Stimulated activated naive CD4-positive, alpha-beta T cell (primary cell): Measurements from ENCODE around the gene GJA4.
"Not testable (repeated sequence)": the region's sequence is repeated elsewhere in the genome, so short reads cannot be mapped to it uniquely, and the experiment has no call there.

Source experiments
- DNase-seq, 6 experiments: peaks; one replicate each; lab custom pipeline; 2025; lab: John Stamatoyannopoulos, UW

The GJA4 gene

DNA sequence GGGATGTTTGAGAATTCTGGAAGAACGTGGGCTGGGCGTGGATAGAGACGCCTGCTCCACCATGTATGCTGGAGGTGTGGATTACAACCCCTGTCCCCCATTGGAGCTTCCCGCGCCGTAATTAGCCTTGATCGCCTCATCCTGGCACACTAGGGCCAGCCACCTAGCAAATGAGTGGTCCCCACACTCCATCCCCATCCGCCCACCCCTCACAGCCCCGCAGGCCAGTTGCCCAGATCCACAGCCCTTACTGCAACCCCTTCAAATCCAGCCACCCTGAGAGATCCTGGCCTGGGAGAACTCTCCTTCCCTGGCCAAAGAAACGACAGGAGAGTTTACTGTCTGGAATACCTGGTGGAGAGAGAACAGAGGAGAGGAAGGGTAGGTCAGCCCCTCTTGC lies 375 bp upstream of the GJA4 start:
- no peak for DNase-seq

- no peak for DNase-seq
Measured at GRCh38 chr1:34794001-34794789, 1.4 kb downstream of the GJA4 start.

DNA sequence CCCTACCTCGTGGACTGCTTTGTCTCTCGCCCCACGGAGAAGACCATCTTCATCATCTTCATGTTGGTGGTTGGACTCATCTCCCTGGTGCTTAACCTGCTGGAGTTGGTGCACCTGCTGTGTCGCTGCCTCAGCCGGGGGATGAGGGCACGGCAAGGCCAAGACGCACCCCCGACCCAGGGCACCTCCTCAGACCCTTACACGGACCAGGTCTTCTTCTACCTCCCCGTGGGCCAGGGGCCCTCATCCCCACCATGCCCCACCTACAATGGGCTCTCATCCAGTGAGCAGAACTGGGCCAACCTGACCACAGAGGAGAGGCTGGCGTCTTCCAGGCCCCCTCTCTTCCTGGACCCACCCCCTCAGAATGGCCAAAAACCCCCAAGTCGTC lies 2.0 kb downstream of the GJA4 start:
- DNase-seq = no peak

GRCh38 chr1:34795916-34796315 lies 3.1 kb downstream of the GJA4 start:
- no peak for DNase-seq

DNA sequence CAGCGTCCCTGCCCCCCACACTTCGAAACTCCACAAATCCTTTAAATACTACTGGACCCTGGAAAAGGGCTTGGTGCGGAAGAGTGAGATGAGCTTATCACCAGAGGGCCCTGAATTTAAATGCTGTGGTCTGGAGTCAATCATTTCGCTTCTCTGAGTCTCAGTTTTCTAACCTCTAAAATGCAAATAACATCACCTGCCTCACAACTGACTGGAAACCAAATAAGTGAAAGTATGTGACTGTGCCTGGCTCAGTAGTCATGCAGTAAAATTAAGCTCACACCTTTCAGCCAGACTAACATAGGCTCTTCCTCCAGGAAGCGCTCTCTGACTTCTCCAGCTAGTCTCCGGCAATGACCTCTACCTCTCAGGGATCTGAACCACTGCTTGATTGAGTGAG lies 4.2 kb downstream of the GJA4 start:
- DNase-seq = no peak

DNA sequence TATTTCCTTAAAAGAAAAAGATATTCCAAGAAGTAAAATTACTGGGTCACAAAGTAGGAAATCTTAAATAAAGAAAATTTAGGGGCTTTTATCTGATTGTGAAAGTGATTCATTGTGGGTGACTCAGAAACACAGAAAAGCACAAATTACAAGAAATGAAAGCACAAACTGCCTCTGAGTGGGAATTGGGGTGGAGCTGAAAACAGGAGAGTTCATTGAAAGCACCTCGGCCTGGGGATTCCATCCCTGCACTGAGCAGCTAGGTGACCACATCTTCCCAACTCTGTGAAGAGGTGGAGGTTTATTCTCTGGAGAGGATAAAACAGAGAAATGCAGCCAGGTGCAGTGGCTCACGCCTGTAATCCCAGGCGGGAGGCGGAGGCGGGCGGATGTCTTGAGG lies 7.4 kb downstream of the GJA4 start:
- DNase-seq = no peak

GRCh38 chr1:34803770-34804169 lies 11.0 kb downstream of the GJA4 start:
- DNase-seq = no peak

DNA sequence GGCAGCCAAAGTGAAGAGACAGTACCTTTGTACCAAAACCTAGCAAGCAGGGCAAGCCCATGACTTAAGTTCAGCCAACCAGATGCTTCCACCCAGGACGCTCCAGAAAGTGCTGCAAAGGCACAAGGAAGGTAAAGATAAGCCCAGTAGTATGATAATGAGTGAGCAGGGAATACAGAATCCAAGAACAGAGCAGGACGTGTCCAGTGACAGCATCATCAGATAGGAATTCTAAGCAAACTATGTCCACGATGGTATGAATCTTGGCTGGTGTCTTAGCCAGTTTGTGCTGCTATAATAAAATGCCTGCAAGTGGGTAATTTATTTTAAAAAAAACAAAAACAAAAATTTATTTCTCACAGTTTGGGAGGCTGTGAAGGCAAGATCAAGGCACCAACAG lies 13.6 kb downstream of the GJA4 start:
- no peak for DNase-seq

DNA sequence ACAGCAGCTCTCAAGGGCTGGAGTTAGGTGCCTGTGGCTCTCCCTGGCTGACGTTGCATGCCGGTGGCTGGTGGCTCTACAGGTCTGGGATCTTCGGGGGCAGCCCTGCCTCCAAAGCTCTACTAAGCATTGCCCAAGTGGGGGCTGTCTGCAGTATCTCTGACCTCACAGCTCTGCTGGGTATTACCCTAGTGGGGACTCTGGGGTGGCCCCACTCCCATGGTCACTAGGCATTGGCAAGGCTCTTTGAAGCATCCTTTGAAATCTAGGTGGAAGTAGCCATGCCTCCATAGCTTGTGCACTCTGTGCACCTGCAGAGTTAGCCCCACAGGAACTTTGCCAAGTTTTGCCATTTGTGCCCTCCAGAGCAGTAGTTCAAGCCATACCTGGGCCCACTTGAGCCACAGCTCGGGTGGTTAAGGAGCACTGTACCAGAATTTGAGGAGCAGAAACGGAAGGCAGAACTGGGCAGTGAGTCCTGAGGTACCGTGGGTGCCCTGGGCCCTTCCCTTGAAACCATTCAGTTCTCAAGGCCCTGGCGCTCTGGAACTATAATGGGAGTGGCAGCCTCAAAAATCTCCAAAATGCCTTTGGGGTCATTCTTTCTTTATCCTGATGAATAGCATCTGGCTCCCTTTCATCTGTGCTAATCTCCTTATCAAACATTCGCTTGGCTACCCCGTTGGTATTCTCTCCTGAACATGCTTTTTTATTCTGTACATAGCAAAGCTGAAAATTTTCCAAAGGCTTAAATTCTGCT lies 15.4 kb downstream of the GJA4 start:
- no peak for DNase-seq

DNA sequence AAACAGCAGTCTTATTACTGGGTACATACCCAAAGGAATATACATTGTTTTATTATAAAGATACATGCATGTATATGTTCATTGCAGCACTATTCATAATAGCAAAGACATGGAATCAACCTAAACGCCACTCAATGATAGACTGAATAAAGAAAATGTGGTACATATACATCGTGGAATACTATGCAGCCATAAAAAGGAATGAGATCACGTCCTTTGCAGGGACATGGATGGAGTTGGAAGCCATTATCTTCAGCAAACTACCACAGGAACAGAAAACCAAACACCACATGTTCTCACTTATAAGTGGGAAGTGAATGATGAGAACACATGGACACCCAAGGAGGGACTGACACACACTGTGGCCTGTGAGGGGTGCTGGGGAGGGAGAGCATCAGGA lies 18.0 kb downstream of the GJA4 start:
- not testable (repeated sequence) for DNase-seq

GRCh38 chr1:34816332-34816731 lies 23.5 kb downstream of the GJA4 start:
- no peak for DNase-seq

DNA sequence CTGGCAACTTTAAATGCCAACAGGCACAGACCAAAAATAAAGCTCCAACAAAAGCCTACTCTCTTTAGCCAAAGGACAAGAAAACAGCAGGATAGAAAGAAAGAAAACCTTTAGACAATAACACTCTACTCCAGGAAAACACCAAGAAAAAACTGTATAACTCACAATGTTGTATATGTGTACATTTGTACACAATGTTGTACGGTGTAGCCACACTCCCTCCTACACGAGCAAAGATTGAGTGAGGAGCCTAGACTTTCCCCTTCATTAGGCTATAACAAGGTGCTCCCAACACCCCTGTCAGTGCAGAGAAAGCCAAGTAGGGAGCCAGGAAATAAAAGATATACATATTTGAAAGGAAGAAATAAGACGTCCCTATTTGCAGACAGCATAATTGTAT lies 24.0 kb downstream of the GJA4 start:
- no peak for DNase-seq

DNA sequence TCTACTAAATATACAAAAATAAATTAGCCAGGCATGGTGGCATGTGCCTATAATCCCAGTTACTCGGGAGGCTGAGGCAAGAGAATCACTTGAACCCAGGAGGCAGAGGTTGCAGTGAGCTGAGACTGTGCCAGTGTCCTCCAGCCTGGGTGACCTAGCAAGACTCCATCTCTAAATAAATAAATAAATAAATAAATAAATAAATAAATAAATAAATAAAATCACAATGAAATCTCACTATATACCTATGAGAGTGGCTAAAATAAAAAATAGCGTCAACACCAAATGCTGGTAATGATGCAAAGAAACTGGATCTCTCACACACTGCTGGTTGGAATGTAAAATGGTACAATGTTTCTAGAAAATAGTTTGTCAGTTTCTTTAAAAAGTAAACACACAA lies 26.1 kb downstream of the GJA4 start:
- not testable (repeated sequence) for DNase-seq

DNA sequence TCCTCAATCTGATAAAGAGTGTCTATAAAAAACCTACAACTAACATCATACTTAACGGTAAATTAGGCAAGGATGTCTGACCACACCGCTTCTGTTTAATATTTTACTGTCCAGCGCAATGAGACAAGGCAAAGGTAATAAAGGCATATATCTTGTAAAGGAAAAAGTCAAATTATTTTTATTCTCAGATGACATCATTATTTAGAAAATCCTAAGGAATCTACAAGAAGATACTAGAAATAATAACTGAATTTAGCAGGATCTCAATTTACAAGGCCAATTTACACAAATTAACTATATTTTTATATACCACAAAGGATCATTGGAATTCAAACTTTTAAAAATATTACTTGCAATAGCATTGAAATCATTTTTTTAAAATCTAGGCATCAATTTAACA lies 29.4 kb downstream of the GJA4 start:
- no peak for DNase-seq

DNA sequence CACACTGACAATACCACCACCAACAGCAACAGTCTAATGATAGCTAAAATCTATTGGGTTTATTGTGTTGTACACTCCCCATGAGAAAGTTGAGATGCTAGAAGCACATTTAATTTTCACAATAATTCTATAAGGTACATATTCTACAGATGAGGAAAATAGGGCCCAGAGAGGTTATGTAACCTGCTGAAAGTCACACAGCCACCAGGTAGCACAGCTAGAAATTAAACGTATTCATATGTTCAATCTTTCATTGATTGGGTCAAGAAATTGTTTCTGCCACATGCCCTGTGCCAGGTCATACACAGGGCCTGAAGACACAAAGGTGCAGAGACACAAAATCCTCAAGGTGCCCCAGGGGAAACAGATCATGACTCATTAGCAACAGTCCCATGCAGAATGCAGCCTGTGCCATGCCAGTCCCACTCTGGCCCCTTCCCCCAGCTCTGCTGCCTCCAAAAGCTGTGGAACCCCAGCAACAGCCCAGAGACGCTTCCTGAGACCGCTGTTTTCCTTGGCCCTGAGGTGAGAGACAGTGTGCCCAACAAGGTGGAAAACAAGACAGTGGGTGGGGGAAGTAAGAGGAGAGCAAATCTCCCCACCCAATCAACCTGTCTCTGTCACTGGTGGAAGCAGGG lies 32.1 kb downstream of the GJA4 start:
- no peak for DNase-seq

DNA sequence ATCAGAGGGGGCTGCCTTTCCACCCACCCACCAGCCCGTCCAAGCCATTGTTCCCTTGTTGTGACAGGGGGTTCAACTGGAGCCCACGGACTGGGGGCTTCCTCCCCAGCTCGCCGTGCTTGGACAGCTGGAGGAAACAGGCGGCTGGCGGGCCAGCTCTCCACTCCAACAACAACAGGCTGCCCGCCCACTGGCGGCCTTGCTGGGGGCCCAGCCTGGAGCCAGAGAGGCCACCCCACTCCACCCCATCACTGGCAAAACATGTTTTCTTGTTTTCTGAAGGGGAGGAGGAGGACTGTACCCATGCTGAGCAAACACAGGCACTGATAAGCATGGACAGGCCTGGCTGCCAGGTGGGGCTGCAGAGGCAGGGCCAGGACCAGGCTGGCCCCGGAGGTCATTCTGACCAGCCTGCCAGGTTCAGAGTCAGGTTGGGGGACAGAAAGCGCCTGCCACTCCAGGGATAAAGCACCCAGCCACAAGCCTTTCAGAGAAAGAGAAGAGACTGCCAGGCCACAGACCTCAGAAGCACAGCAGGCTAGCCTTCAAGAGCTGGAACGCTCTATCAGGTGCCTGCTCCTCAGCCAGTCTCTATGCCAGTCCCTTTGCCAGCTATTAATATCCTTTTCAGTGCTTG lies 32.8 kb downstream of the GJA4 start:
- no peak for DNase-seq

- DNase-seq = no peak
Measured at GRCh38 chr1:34827341-34827941, 34.6 kb downstream of the GJA4 start.

DNA sequence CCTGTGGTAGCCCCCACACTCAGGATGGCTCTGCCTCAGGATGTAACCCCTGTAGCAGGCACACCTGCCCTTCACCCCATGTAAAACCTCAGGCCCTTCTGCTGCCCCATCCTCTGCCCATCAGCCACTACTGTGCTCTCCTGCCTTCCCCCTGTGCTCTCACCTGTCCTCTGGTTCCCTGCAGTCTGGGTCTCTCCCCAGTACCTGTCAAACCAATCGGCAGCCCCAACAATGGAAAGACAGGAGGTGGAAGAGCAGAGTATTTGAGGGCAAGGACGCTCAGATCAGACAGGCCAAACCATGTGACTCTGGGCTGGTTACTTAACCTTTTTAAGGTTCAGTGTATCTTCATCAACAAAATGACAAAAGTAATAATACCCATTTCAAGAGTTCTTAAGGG lies 35.8 kb downstream of the GJA4 start:
- no peak for DNase-seq

- no peak for DNase-seq
Measured at GRCh38 chr1:34829250-34829649, 36.5 kb downstream of the GJA4 start.

- DNase-seq = no peak
Measured at GRCh38 chr1:34831721-34832246, 39.0 kb downstream of the GJA4 start.

- no peak for DNase-seq
Measured at GRCh38 chr1:34833711-34834110, 40.9 kb downstream of the GJA4 start.
